GM21786 (cell line): ENCODE results near the gene DACT1.

ENCODE experiments used
- ATAC-seq: cut with Tn5 transposase; IDR thresholded peaks from one replicate; pipeline ENCODE4 v1.9.1; 2021; ENCODE audit not compliant: unreplicated experiment

Gene DACT1

DNA sequence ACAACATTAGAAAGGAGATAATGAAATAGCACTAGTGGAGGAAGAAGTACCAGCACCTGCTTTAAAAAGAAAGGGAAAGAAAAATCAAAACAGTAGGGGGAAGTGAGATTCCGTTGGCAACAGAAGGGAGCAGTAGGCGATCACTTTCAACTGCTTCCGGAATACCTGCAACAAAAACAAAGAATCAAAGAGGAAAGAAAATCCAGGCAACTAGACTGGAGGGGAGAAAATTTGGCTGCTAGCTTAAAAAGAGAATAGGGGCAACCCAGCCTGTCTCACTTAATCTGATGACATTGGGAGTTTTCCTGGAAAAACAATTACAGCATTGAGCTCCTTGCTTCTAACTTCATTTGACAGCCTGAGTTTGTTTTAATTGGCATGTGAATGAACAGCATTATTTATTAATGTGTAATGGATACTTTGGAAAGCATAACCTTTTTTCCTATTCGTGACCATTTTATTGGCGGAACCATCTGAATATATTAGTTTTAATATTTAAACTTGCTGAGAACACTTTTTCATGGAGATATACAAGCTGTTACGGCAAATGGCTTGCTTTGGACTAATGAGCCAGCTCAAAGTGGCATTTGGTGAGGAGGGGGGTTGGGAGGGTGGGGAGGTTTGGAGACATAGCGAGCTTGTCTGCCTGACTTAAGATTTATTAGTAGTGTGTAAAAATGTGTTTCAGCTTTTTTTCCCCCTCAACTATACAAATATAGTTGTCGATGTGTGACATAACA, 2.5 kb upstream of the DACT1 start:
- no peak for ATAC-seq

DNA sequence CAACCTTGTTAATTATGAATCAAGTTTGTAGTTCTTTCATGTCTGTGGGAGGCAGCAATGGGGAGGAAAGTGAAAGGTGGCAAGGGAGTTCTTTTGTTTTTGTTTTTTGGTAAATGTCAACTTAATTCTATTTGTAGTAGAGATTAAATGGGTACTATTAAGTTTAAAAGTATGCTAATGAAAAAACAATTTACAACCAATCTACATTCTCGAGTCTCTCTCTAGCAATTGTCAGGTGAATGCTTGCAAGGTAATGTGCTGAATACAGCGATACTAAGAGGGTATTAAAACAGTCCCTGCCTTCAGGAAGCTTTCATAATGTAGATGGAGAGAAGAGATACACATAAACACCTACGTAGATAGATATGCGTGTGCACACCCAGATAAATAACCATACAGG, 1.6 kb upstream of the DACT1 start:
- no peak for ATAC-seq

DNA sequence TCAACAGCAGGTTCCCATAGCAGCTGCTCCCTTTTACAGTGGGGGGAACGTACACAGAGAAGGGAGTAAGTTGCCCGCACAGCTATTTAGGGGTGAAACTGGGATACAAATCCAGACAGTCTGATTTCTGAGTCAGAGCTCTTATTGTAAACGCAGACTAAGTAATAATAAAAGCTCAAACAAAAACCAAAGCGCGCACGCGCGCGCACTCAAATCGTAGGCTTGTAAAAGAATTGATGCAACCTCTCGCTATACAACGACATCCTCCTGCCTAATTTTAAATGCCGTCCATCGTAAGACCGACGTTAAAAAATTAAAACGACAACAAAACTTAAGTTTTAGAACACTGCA, 747 bp upstream of the DACT1 start:
- no peak for ATAC-seq

DNA sequence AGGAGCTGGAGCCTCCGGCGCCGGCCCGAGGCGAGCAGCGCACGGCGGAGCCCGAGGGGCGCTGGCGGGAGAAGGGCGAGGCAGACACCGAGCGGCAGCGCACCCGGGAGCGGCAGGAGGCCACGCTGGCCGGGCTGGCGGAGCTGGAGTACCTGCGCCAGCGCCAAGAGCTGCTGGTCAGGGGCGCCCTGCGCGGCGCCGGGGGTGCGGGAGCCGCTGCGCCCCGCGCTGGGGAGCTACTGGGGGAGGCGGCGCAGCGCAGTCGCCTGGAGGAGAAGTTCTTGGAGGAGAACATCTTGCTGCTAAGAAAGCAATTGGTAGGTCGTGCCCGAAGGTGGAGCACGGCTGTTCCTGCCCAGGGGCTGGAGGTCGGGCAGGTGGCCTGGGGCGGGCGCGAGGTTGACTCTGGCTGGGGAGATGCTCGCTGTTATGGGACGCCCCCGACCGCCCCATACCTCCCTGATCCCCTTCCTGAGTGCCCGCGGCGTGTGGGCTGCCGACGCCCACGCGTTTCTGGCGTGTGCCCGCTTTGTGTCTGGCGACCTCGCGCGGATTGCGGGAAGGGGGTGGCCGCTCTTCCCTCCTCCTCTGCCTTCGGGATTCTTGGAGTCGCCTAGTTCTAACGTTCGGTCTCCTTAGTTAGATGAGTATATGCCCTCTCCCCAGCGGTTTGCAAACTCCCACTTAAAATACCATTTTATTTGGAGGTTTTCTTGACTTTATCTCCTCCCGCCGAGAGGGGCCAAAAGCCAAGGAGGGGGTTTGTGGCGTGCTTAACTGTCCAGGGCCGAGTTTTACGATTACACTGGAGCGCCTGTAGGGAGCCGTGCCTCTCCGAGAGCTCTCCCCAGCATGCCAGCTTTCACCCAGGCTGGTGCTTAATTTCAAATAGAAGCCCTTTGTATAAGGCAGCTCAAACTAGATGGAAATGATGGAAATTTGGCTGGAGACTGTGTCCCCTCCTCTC, 752 bp downstream of the DACT1 start:
- ATAC-seq = peak; percentile 7

DNA sequence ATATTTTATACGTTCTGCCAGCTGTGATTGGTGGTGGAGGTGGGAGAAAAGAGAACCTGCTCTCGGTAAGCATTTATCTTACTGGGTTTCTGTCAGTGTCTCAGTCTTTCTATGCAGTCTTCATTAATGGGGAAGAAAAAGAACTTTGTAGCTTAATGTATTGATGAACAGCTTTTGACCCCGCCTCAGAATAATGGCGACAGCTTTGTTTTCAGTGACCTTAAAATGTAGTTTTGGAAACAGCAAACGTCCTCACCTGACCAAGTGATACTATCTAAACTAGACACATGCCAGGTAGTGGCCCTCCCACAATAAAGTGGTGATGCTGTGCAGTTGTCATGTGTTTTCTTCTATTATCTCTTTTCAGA, 1.4 kb downstream of the DACT1 start:
- ATAC-seq = no peak

DNA sequence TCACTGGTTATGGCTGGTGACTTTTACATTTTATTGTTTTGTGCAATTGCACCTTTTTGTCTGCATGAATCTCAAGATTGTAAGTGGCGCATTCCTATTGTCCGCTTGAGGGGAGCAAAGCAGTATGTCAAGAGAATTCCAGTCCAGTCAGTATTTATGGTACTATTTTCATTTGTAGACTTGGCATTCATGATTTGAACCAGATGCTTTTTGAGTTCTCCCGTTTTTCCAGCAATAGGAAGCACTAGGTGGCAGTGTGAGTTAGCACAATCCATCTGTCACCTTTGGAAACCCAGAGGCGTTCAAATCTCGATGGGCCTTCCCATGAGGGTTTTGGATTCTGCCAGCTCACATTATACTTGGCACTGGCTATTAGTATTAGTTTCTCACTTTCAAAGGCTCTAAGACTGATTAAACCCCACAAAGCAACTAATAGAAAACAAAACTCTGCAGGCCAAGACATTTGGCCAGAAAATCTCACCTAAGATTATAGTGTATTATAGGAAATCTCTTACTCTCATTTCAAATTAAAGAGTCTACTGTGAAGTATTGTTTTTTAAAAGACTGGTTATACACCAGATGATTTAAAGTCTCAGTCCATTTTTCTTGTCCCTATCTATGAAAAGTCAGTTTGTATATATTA, 2.2 kb downstream of the DACT1 start:
- no peak for ATAC-seq

DNA sequence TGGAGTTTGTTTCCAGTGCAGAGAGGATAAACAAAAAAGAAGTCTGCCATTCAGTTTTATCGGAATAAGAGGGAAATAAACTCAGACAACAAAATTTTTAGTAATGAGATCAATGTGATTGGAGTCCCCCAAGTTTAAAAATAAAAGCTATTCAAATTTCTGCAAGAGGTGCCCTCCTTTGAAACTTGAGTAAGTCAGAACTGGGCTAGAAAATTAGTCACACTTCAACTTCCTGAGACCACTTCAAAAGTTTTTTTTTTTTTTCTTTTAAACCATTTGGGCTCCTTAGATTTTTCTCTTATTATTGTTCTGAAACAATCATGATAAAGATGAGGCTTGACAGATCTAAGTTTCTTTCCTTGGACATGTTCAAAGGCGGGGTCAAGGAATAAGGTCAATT, 3.2 kb downstream of the DACT1 start:
- no peak for ATAC-seq

DNA sequence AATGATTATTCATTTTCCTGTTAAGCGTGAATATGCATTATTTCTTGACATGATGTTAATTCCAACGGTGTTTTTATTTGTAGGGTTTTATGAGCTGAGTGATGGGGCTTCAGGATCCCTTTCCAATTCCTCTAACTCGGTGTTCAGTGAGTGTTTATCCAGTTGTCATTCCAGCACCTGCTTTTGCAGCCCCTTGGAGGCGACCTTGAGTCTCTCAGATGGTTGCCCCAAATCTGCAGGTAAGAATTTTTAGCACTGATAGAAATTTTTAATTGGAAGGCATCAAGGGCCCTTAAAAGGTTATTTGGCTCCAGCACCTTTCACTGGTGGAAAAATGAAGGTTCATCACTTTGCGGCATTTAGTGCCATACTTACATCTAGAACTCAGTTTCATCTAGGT, 3.7 kb downstream of the DACT1 start:
- ATAC-seq = no peak

DNA sequence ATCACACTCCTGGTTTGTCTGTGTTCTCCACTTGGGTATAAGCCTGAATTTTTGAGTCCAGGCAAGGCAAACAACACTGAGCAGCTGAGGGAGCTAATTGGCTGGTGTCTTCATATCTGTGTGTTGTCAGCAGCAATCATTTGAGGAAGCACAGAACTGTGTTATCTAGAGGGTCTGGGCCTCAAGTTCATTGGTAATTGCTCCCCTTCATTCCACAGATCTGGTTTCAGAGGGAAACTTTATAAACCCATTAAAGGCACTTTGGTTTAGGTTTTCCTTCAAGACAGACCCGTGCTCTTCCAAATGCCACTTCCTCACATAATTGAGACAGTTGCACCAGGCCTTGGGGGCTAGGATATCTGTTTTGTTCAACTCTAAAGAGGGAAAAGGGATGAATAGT, 5.6 kb downstream of the DACT1 start:
- no peak for ATAC-seq

DNA sequence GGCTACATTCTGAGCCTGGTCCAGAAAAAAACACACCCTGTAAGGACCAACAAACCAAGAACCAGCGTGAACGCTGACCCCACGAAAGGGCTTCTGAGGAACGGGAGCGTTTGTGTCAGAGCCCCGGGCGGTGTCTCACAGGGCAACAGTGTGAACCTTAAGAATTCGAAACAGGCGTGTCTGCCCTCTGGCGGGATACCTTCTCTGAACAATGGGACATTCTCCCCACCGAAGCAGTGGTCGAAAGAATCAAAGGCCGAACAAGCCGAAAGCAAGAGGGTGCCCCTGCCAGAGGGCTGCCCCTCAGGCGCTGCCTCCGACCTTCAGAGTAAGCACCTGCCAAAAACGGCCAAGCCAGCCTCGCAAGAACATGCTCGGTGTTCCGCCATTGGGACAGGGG, 7.9 kb downstream of the DACT1 start:
- ATAC-seq = no peak

DNA sequence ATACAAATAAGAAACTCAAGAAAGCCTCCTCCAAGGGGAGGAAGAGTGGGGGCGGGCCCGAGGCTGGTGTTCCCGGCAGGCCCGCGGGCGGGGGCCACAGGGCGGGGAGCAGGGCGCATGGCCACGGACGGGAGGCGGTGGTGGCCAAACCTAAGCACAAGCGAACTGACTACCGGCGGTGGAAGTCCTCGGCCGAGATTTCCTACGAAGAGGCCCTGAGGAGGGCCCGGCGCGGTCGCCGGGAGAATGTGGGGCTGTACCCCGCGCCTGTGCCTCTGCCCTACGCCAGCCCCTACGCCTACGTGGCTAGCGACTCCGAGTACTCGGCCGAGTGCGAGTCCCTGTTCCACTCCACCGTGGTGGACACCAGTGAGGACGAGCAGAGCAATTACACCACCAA, 8.7 kb downstream of the DACT1 start:
- no peak for ATAC-seq

DNA sequence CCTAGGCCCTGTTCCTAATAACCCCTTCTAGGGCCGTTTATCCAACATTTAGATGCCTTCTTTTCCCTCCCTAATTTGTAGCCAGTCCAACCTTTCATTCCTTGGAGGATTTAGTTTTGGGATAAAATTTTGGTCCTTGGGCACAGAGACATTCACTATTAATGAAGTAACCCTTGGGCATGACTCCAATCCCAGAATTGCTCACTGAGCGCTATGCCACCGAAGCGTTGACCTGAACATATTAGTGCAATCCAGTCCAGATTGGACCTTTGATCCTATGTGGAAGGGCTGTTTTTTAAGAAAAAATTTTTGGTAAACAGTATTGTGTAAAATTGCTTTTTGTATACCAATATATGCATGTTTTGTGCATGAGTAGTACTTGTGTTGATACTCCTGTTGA, 10.0 kb downstream of the DACT1 start:
- ATAC-seq = no peak

DNA sequence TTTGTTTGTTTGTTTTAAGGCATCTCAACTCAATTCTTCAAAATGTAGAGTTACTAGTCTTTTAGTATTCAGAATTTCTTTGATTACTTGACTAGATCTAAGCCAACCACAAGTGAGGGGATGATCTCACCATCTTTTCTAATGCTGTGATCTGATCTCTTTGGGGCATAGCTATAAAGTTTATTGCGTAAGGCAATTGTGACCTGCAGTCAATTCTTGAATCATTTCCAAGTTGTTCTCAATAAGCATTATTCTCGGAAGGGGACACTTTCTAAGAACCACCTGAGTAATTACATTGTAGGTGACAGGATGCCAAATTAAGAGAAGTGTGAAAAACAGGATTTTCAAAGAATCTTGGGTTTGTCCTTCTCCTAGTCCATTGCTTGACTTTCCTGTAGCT, 13.1 kb downstream of the DACT1 start:
- no peak for ATAC-seq

DNA sequence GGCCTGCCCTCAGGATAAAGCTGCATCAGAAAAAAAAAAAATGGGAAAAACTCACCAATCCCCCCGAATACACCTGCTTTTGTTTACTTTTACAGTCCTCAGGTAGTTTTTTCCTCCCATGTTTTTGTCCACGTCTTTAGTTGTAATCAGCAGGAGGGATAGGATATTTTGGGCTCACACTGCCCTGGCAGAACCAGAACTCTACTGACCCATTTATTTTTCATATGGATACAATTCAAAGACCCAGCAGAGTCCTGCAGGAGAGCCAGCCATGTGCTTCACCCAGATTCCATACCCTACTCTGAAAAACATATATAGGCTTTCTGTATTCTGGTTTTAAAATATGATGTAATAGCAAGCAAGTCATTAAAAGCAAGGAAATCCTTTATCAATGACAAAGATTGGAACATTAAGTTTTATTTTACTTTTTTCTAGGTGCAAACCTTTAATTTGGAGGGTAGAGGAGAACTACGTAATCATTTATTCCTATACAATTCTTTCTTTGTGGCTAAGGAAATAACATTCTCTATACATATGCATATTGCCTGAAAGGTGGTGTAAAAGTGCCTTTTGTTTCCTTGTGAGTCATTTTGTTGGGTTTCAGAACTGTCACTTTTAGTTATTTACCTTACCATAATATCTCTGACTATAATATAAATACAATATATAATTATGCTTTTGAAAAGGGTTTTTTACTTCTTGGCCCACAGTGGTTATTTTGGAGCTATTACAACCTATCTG, 19.1 kb downstream of the DACT1 start:
- no peak for ATAC-seq

DNA sequence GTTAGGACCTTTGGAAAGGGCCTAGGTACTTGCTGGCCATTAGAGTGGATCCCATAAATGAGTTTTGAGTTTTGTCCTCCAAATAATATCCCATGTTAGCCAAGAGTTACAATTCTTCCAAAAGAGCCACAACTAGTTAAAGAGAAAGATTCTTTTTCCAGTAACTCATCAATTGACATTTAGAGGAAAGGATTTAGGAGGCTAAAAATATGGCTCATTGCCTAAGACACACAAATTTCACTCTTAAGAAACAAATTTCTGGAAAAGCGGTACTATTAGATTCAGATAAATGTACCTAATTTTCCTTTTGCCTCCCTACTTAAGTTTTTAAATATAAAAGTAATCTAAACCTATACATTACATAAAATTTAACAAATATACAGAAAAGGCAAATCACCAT, 21.3 kb downstream of the DACT1 start:
- ATAC-seq = no peak

DNA sequence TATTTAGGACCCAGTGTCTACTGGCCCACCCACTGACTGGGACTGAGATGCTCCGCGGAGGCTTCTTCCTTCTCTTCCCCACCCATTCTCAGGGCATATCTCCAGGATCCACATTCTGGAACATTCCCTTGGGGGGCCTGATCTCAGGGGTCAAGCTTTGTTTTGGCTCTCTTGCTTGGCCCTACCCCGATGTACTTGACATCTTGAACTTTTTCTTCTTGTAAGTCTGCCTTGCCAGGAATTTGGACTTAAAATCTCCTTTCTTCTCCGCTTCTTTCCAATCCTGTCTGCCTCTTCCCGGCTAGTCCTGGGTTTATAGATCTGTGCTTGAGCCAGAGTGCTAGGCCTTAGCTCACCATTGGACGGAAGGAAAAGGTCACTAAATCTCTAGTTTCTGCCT, 22.1 kb downstream of the DACT1 start:
- ATAC-seq = no peak

DNA sequence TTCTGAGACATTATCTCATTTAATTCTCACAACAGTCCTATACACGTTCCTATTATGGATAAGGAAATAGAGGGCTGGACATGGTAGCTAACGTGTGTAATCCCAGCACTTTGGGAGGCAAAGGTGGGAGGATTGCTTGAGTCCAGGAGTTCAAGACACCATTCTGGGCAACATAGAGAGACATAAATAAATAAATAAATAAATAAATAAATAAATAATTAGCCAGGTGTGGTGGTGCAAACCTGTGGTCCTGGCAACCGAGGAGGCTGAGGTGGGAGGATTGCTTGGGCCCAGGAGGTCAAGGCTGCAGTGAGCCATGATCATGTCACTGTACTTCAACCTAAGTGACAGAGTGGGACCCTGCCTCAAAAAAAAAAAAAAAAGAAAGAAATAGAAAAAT, 22.6 kb downstream of the DACT1 start:
- ATAC-seq = no peak

DNA sequence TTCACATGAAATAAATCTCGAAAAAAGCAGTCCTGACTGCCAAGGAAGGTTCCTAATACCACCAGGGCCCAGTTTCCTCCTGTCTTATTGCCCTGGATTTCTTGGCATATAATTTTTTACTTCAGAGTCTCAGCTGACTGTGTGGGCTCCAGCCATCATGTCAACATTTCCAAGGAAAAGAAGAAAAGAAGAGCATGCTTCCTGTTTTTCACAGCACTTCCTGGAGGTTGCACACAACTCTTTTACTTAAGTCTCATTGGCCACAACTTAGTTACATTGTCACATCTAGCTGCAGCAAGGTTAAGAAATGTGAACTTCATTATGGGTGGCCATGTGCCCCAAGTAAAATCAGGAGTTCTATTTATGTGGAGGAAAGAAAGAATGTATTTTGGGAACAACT, 24.3 kb downstream of the DACT1 start:
- no peak for ATAC-seq

DNA sequence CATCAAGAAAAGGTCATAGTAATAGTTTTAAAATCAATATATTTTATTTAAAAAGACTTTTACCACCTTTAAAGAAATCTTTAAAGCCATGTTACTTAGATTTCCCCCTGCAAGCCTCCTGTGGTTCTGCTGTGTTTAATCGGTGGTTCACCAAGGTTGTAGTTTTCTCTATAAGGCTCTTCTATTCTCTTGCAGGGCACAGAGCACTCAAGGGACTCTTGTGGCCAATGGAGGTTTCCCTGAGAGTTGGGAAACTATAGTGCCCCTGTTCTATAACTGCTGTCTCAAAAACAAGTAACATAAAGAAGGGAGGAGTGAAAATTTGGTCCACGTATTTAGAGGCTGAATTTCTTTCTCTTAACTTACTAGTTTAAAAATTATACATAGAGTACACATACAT, 25.0 kb downstream of the DACT1 start:
- no peak for ATAC-seq

DNA sequence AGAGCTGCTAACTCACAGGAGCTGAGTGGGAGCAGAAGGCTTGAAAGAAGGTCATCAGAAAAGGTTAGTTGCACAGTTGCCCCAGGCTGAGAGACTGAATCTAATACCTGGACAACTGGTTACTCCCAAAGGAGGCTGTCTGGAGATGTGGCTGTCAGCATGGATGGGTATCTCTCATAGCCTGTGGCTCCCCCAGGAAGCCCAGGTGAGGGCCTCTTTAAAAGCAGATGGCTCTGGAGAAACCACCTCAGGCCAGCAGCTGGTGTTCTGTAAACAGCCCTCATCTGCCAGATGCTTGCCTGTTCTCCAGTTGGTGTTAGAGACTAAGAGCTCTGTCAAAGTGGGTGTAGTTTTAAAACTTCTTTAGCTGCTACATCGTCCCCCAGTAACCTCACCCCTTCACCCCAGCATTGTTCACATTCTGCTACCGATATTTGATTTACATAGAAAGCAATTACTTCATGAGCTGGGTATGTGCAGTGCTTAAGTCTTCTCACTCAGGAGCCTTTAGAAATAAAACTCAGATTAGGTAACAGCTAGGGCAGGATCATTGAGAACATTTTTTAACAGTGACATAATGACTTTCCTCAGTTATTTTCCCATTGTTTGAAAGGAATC, 25.8 kb downstream of the DACT1 start:
- ATAC-seq = no peak
